B cell (primary cell): ENCODE data around the gene ARID3C. TPM values are rescaled to one million over a fixed set of nuclear protein-coding genes. Genes with fewer than 3 reads are reported as not detected.
A peak's percentile ranks its signal among the peaks of the same experiment; 100 is the strongest.

ENCODE experiments used
- ATAC-seq: fragments of 200-7000 bp; cut with Tn5 transposase; one replicate; pipeline ENCODE4 v1.10.0; 2021; ENCODE audit warnings: low read depth, mild to moderate bottlenecking, moderate number of reproducible peaks, moderate library complexity
- CTCF ChIA-PET: fragments of 350-600 bp; sonication (Branson Sonifier 250); formaldehyde crosslinking; loops from one replicate; lab custom pipeline; 2021; ENCODE audit warnings: antibody characterized with exemption, inconsistent platforms; lab: Charles Lee
- POLR2A ChIA-PET: fragments of 350-600 bp; sonication (Branson Sonifier 250); formaldehyde crosslinking; loops from one replicate; lab custom pipeline; 2021; ENCODE audit warnings: antibody characterized with exemption; lab: Charles Lee
- DNase-seq: peaks from one replicate; pipeline ENCODE4 v3.0.0; 2013
- H2AFZ ChIP-seq: 2 replicates; pipeline ENCODE4 v1.6.1; 2012; ENCODE audit warnings: mild to moderate bottlenecking, low read depth, low read length; ENCODE audit not compliant: insufficient read depth, poor library complexity, severe bottlenecking
- H3K27ac ChIP-seq, 2 donors: 1 replicate in 1 of 2; 2 replicates in 1 of 2; pipeline ENCODE4 v1.5.1; 2012 to 2013; ENCODE audit warnings: low read length in 2 of 2, mild to moderate bottlenecking in 2 of 2, moderate library complexity in 1 of 2
- H3K27me3 ChIP-seq, 4 experiments: fragments of 200-600 bp in 1 of 4; sonication (generic) in 1 of 4; replicated peaks in 1 of 4; 1 replicate in 2 of 4; 2 replicates in 2 of 4; pipeline versions ENCODE4 v1.6.1 to v1.7.0; 2013 to 2016; ENCODE audit warnings: low read length in 3 of 4, mild to moderate bottlenecking in 2 of 4, mixed read lengths in 1 of 4, moderate library complexity in 1 of 4; ENCODE audit not compliant: insufficient read depth in 4 of 4, control insufficient read depth in 3 of 4; ENCODE audit errors: control extremely low read depth in 1 of 4
- H3K36me3 ChIP-seq, 2 experiments: replicated peaks in 1 of 2; 1 replicate in 1 of 2; 2 replicates in 1 of 2; pipeline versions ENCODE4 v1.6.1 to v1.7.1; 2013; ENCODE audit warnings: low read length in 1 of 2; ENCODE audit not compliant: insufficient read depth in 2 of 2, control insufficient read depth in 1 of 2; ENCODE audit errors: control extremely low read depth in 1 of 2, extremely low read depth in 1 of 2
- H3K4me1 ChIP-seq, 2 donors: fragments of 200-600 bp in 1 of 2; sonication (generic) in 1 of 2; 1 replicate in 1 of 2; 2 replicates in 1 of 2; pipeline versions ENCODE4 v1.5.1 to v1.6.1; 2013 to 2017; ENCODE audit warnings: low read length in 2 of 2; ENCODE audit not compliant: control insufficient read depth in 2 of 2, insufficient read depth in 2 of 2
- H3K4me2 ChIP-seq: replicated peaks from 2 replicates; pipeline ENCODE3; 2012; ENCODE audit warnings: mild to moderate bottlenecking, low read depth, low read length; ENCODE audit not compliant: poor library complexity, severe bottlenecking
- H3K4me3 ChIP-seq, 5 experiments: fragments of 200-600 bp in 1 of 5; sonication (generic) in 1 of 5; 1 replicate in 3 of 5; 2 replicates in 2 of 5; pipeline versions ENCODE4 v1.5.1 to v1.7.0; 2011 to 2016; ENCODE audit warnings: low read length in 4 of 5, mild to moderate bottlenecking in 4 of 5, low read depth in 2 of 5, control low read depth in 1 of 5, moderate library complexity in 1 of 5; ENCODE audit not compliant: insufficient read depth in 1 of 5; ENCODE audit errors: control extremely low read depth in 1 of 5, extremely low read depth in 1 of 5
- H3K79me2 ChIP-seq: fragments of 200-600 bp; sonication (generic); one replicate; pipeline ENCODE4 v1.6.0; 2016; ENCODE audit warnings: low read length; ENCODE audit not compliant: control insufficient read depth, insufficient read depth
- H3K9ac ChIP-seq: fragments of 200-600 bp; sonication (generic); 2 replicates; pipeline ENCODE4 v1.6.1; 2017; ENCODE audit warnings: mild to moderate bottlenecking, low read length, moderate library complexity
- H3K9me3 ChIP-seq, 3 donors: one replicate each; pipeline versions ENCODE4 v1.6.1 to v1.7.1; 2013; ENCODE audit warnings: low read length in 2 of 3; ENCODE audit not compliant: control insufficient read depth in 2 of 3, insufficient read depth in 1 of 3; ENCODE audit errors: control extremely low read depth in 1 of 3
- H4K20me1 ChIP-seq: 2 replicates; pipeline ENCODE4 v1.6.0; 2012; ENCODE audit warnings: mild to moderate bottlenecking, low read length; ENCODE audit not compliant: insufficient read depth, control insufficient read depth, poor library complexity, severe bottlenecking
- H3K27ac Mint-ChIP-seq: one replicate; pipeline ENCODE4 v1.8.0; 2021; ENCODE audit warnings: mixed read lengths
- H3K27me3 Mint-ChIP-seq: one replicate; pipeline ENCODE4 v1.8.0; 2021; ENCODE audit warnings: mixed read lengths
- H3K4me1 Mint-ChIP-seq: one replicate; pipeline ENCODE4 v1.8.0; 2021; ENCODE audit warnings: mixed read lengths
- H3K4me3 Mint-ChIP-seq: one replicate; pipeline ENCODE4 v1.8.0; 2021; ENCODE audit warnings: mixed read lengths
- H3K9me3 Mint-ChIP-seq: one replicate; pipeline ENCODE4 v1.8.0; 2022; ENCODE audit warnings: mixed read lengths; ENCODE audit not compliant: insufficient read depth
- CTCF ChIP-seq: fragments of 200-600 bp; IDR thresholded peaks from one replicate; pipeline ENCODE4 v1.8.0; 2022; ENCODE audit warnings: antibody characterized with exemption, mild to moderate bottlenecking
- EZH2 ChIP-seq: IDR thresholded peaks from 2 replicates; pipeline ENCODE4 v1.6.1; 2012; ENCODE audit warnings: borderline replicate concordance, low read depth, mild to moderate bottlenecking, moderate library complexity, low read length; ENCODE audit not compliant: insufficient read depth, poor library complexity, severe bottlenecking
- WGBS: methylation state at CpG from one replicate; pipeline ENCODE4 v1.1.5; 2013; ENCODE audit warnings: missing lambda C conversion rate; ENCODE audit not compliant: insufficient coverage; 5-methylcytosine and 5-hydroxymethylcytosine counted together
- intact Hi-C: fragments of 100-400 bp; cut with micrococcal nuclease; formaldehyde crosslinking; loops from one replicate; pipeline ENCODE4 v1.10.0; 2022
- polyA plus RNA-seq: library from polyadenylated mRNA; depleted of rRNA; stranded (reverse); fragments of >200 nt; gene quantifications from 2 replicates; pipeline ENCODE4 v1.2.3, GENCODE V29; 2012
- total RNA-seq, 2 donors: library from RNA; stranded (reverse); fragments of 120-200 nt in 1 of 2; gene quantifications; 1 replicate in 1 of 2; 2 replicates in 1 of 2; pipeline versions ENCODE4 v1.2.3 to v1.2.4, GENCODE V29; 2013 to 2022

The ARID3C gene
- total and polyA plus RNA-seq, 2 donors (not counting 1 experiment from before 2014, with no cell fraction given), result not detected

- POLR2A ChIA-PET, result no interaction called here
These were observed 880 bp downstream of the ARID3C start for GRCh38 chr9:34627716-34628655.

More at GRCh38 chr9:34627716-34628655, 880 bp downstream of the ARID3C start:
- CTCF ChIA-PET, result interaction anchor here (1.0 kb wide), 1 partner anchor 8 kb away, joined by 3 read pairs; the partner anchor contains the start of gene DCTN3
- Histone ChIP-seq H3K4me3 (peak overlapping the region in 3 of 5 experiments; percentile 38 to 57 (median 51)), H2AFZ (peak overlapping the region; percentile 58), H3K4me1 (peaks cover 35 to 42% of the 10 kb centered on the region in 2 donors), H3K27ac (no peak overlapping the region), H3K36me3 (no peaks in the 10 kb centered on the region), H3K9ac (peak overlapping the region; percentile 53), H3K9me3 (peaks cover 0 to 30% (median 0%) of the 10 kb centered on the region in 3 donors), H4K20me1 (peaks cover 6% of the 10 kb centered on the region), H3K27me3 (peaks cover 0 to 76% (median 57%) of the 10 kb centered on the region in 4 experiments), H3K79me2 (no peaks in the 10 kb centered on the region), H3K4me2 (peak overlapping the region; percentile 81)
- H3K4me3 Mint-ChIP-seq, result peak overlapping the region; percentile 85
- peak overlapping the region; percentile 1 for H3K27ac Mint-ChIP-seq
- no peaks in the 10 kb centered on the region for H3K9me3 Mint-ChIP-seq
- no peak for DNase-seq
- 37% methylated on average over 20 of the region's 20 CpGs for WGBS
- TF ChIP-seq CTCF (no peak), EZH2 (peak; percentile 84)
- intact Hi-C loops, result loop anchor here (2.0 kb wide), 1 partner anchor 15 kb away; the partner anchor contains the start of gene RPP25L
- ATAC-seq, result no peak
- peaks cover 61% of the 10 kb centered on the region for H3K27me3 Mint-ChIP-seq
- H3K4me1 Mint-ChIP-seq, result peaks cover 22% of the 10 kb centered on the region
